WTC11 (cell line): ENCODE results near the gene SH3PXD2A. TPM values are rescaled to one million over a fixed set of nuclear protein-coding genes. Genes with fewer than 3 reads are reported as not detected.

Experiments
- ATAC-seq: fragments of 200-7000 bp; cut with Tn5 transposase; 2 replicates; pipeline ENCODE4 v1.10.0; 2021; ENCODE audit warnings: mild to moderate bottlenecking, moderate library complexity
- CTCF ChIA-PET: fragments of 300-600 bp; sonication (Branson Sonifier 250); formaldehyde crosslinking; loops from one replicate; lab custom pipeline; 2021; ENCODE audit warnings: antibody characterized with exemption; lab: Charles Lee
- POLR2A ChIA-PET: fragments of 350-600 bp; sonication (Branson Sonifier 250); formaldehyde crosslinking; loops from one replicate; lab custom pipeline; 2021; ENCODE audit warnings: antibody characterized with exemption; lab: Charles Lee
- DNase-seq: peaks from one replicate; pipeline ENCODE4 v3.0.0; 2021; ENCODE audit warnings: low spot score
- H3K27ac Mint-ChIP-seq: 2 replicates; pipeline ENCODE4 v1.8.0; 2021; ENCODE audit warnings: mixed read lengths
- H3K27me3 Mint-ChIP-seq: 2 replicates; pipeline ENCODE4 v1.8.0; 2021; ENCODE audit warnings: low read depth, mild to moderate bottlenecking, moderate library complexity, mixed read lengths
- H3K36me3 Mint-ChIP-seq: 2 replicates; pipeline ENCODE4 v1.8.0; 2021; ENCODE audit warnings: mixed read lengths
- H3K4me1 Mint-ChIP-seq: 2 replicates; pipeline ENCODE4 v1.8.0; 2022; ENCODE audit warnings: mixed read lengths
- H3K4me3 Mint-ChIP-seq: 2 replicates; pipeline ENCODE4 v1.8.0; 2021; ENCODE audit warnings: mild to moderate bottlenecking, moderate library complexity, mixed read lengths
- H3K9me3 Mint-ChIP-seq: 2 replicates; pipeline ENCODE4 v1.8.0; 2021; ENCODE audit warnings: mixed read lengths
- AR ChIP-seq: fragments of 250-450 bp; sonication (Bioruptor Pico); IDR thresholded peaks from 2 replicates; pipeline ENCODE4 v1.9.0; 2021; ENCODE audit warnings: mild to moderate bottlenecking
- ATF1 ChIP-seq: sonication (generic); formaldehyde crosslinking; IDR thresholded peaks from 2 replicates; pipeline ENCODE4 v1.8.1; 2023; ENCODE audit warnings: mild to moderate bottlenecking, moderate library complexity, missing genetic modification reagents
- CREB1 ChIP-seq: sonication (generic); formaldehyde crosslinking; IDR thresholded peaks from 2 replicates; pipeline ENCODE4 v1.8.0; 2023; ENCODE audit warnings: mild to moderate bottlenecking, missing genetic modification reagents
- CREM ChIP-seq: sonication (generic); formaldehyde crosslinking; IDR thresholded peaks from 2 replicates; pipeline ENCODE4 v1.8.1; 2022; ENCODE audit warnings: mild to moderate bottlenecking, missing genetic modification reagents, moderate library complexity
- CTCF ChIP-seq: fragments of 200-600 bp; IDR thresholded peaks from 2 replicates; pipeline ENCODE4 v1.8.0; 2022; ENCODE audit warnings: antibody characterized with exemption
- FOXP1 ChIP-seq: sonication (generic); formaldehyde crosslinking; IDR thresholded peaks from 2 replicates; pipeline ENCODE4 v1.8.0; 2022; ENCODE audit warnings: missing genetic modification reagents, mild to moderate bottlenecking, moderate library complexity, borderline replicate concordance
- HMGXB4 ChIP-seq: sonication (generic); formaldehyde crosslinking; IDR thresholded peaks from 2 replicates; pipeline ENCODE4 v1.8.1; 2023; ENCODE audit warnings: mild to moderate bottlenecking, moderate library complexity, missing genetic modification reagents
- MYBL2 ChIP-seq: sonication (generic); formaldehyde crosslinking; IDR thresholded peaks from 2 replicates; pipeline ENCODE4 v1.8.1; 2023; ENCODE audit warnings: mild to moderate bottlenecking, moderate library complexity, missing genetic modification reagents
- NFE2L1 ChIP-seq: sonication (generic); formaldehyde crosslinking; IDR thresholded peaks from 2 replicates; pipeline ENCODE4 v1.8.1; 2023; ENCODE audit warnings: missing genetic modification reagents
- OVOL2 ChIP-seq: fragments of 250-450 bp; sonication (Bioruptor Pico); IDR thresholded peaks from 2 replicates; pipeline ENCODE4 v1.9.0; 2021; ENCODE audit warnings: mild to moderate bottlenecking, borderline replicate concordance
- PRDM15 ChIP-seq: sonication (generic); formaldehyde crosslinking; IDR thresholded peaks from 2 replicates; pipeline ENCODE4 v1.8.0; 2022; ENCODE audit warnings: missing genetic modification reagents
- RELA ChIP-seq: sonication (generic); formaldehyde crosslinking; IDR thresholded peaks from 2 replicates; pipeline ENCODE4 v1.8.1; 2022; ENCODE audit warnings: missing genetic modification reagents, mild to moderate bottlenecking, borderline replicate concordance
- SP1 ChIP-seq: sonication (generic); formaldehyde crosslinking; conservative IDR thresholded peaks from 2 replicates; pipeline ENCODE4 v1.8.1; 2022; ENCODE audit warnings: missing genetic modification reagents
- TEAD1 ChIP-seq: sonication (generic); formaldehyde crosslinking; IDR thresholded peaks from 2 replicates; pipeline ENCODE4 v1.8.0; 2022; ENCODE audit warnings: mild to moderate bottlenecking, missing genetic modification reagents
- TP53 ChIP-seq: sonication (generic); formaldehyde crosslinking; IDR thresholded peaks from 2 replicates; pipeline ENCODE4 v1.8.1; 2023; ENCODE audit warnings: mild to moderate bottlenecking, missing genetic modification reagents
- ZNF263 ChIP-seq: sonication (generic); formaldehyde crosslinking; IDR thresholded peaks from 2 replicates; pipeline ENCODE4 v1.8.1; 2022; ENCODE audit warnings: low read depth, mild to moderate bottlenecking, moderate library complexity, missing genetic modification reagents
- ZNF396 ChIP-seq: fragments of 250-450 bp; sonication (Bioruptor Pico); IDR thresholded peaks from 2 replicates; pipeline ENCODE4 v1.8.0; 2021; ENCODE audit warnings: mild to moderate bottlenecking, moderate library complexity, borderline replicate concordance
- ZNF416 ChIP-seq: fragments of 250-450 bp; sonication (Bioruptor Pico); IDR thresholded peaks from 2 replicates; pipeline ENCODE4 v1.9.0; 2021; ENCODE audit warnings: mild to moderate bottlenecking, inconsistent platforms
- total RNA-seq: library from RNA; stranded (reverse); gene quantifications from 3 replicates; pipeline ENCODE4 v1.2.3, GENCODE V29; 2021
- TF ChIP-seq, protein P1 (sequence below): sonication (generic); formaldehyde crosslinking; IDR thresholded peaks from 2 replicates; pipeline ENCODE4 v1.8.0; 2023; ENCODE audit warnings: missing genetic modification reagents
- TF ChIP-seq, protein P2 (sequence below): sonication (generic); formaldehyde crosslinking; conservative IDR thresholded peaks from 2 replicates; pipeline ENCODE4 v1.8.1; 2022; ENCODE audit warnings: mild to moderate bottlenecking, missing genetic modification reagents

The SH3PXD2A gene
- total RNA-seq, 1 experiment from 2014 or later: 15.7 TPM

- TF ChIP-seq RELA (CRISPR knock-in tag): no peak
- TF ChIP-seq, protein P1, sequence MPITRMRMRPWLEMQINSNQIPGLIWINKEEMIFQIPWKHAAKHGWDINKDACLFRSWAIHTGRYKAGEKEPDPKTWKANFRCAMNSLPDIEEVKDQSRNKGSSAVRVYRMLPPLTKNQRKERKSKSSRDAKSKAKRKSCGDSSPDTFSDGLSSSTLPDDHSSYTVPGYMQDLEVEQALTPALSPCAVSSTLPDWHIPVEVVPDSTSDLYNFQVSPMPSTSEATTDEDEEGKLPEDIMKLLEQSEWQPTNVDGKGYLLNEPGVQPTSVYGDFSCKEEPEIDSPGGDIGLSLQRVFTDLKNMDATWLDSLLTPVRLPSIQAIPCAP: no peak
- TF ChIP-seq, protein P2, sequence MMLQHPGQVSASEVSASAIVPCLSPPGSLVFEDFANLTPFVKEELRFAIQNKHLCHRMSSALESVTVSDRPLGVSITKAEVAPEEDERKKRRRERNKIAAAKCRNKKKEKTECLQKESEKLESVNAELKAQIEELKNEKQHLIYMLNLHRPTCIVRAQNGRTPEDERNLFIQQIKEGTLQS (CRISPR knock-in tag): no peak
- no peak for TF ChIP-seq AR
- no peak for TF ChIP-seq SP1 (CRISPR knock-in tag)
- TF ChIP-seq TEAD1 (CRISPR knock-in tag): no peak
- no peak for TF ChIP-seq ZNF263
- no peak for TF ChIP-seq OVOL2 (CRISPR knock-in tag)
- TF ChIP-seq, all 79 proteins: peak for 0
Observed at GRCh38 chr10:103823706-103824272, 31.6 kb downstream of the SH3PXD2A start (continued).

- POLR2A ChIA-PET: no interaction called here
- Mint-ChIP-seq H3K27ac (no peak overlapping the region), H3K36me3 (no peaks in the 10 kb centered on the region), H3K27me3 (no peaks in the 10 kb centered on the region; the same call in 1 of the 2 replicates), H3K4me3 (no peak overlapping the region), H3K9me3 (no peaks in the 10 kb centered on the region), H3K4me1 (peaks cover 29% of the 10 kb centered on the region)
- no peak for DNase-seq
- ATAC-seq: no peak
- CTCF ChIA-PET: interaction anchor here (1.0 kb wide), 1 partner anchor 32 kb away, joined by 4 read pairs; no protein-coding TSS in a partner anchor
- no peak for TF ChIP-seq HMGXB4 (CRISPR knock-in tag)
- no peak for TF ChIP-seq CREB1 (CRISPR knock-in tag)
- no peak for TF ChIP-seq MYBL2 (CRISPR knock-in tag)
- TF ChIP-seq CTCF: no peak
- TF ChIP-seq ATF1: no peak
- no peak for TF ChIP-seq ZNF396 (CRISPR knock-in tag)
- no peak for TF ChIP-seq ZNF416 (CRISPR knock-in tag)
Observed at GRCh38 chr10:103822800-103823199, 32.6 kb downstream of the SH3PXD2A start.

- Mint-ChIP-seq H3K4me3 (no peak overlapping the region), H3K27ac (no peak overlapping the region), H3K36me3 (no peaks in the 10 kb centered on the region), H3K27me3 (no peaks in the 10 kb centered on the region; the same call in 1 of the 2 replicates), H3K4me1 (peaks cover 29% of the 10 kb centered on the region), H3K9me3 (no peaks in the 10 kb centered on the region)
- ChIA-PET CTCF (interaction anchor here (0.6 to 1.0 kb wide), 2 partner anchors 32 to 346 kb away, joined by 3 to 4 read pairs; no protein-coding TSS in a partner anchor), POLR2A (no interaction called here)
- TF ChIP-seq NFE2L1 (no peak), CREM (CRISPR knock-in tag) (no peak), FOXP1 (CRISPR knock-in tag) (no peak), PRDM15 (CRISPR knock-in tag) (no peak), TP53 (CRISPR knock-in tag) (no peak)
- DNase-seq: no peak
- ATAC-seq: no peak
Observed at GRCh38 chr10:103822107-103822716, 33.2 kb downstream of the SH3PXD2A start.
